SIG-M5 treated with dmso at 0.1 percent for 504 hours (cell line): ENCODE measurements around the gene NREP.

ENCODE experiments used
- DNase-seq: peaks from one replicate; lab custom pipeline; 2025; ENCODE audit not compliant: unreplicated experiment; lab: John Stamatoyannopoulos, UW

The NREP gene

DNA sequence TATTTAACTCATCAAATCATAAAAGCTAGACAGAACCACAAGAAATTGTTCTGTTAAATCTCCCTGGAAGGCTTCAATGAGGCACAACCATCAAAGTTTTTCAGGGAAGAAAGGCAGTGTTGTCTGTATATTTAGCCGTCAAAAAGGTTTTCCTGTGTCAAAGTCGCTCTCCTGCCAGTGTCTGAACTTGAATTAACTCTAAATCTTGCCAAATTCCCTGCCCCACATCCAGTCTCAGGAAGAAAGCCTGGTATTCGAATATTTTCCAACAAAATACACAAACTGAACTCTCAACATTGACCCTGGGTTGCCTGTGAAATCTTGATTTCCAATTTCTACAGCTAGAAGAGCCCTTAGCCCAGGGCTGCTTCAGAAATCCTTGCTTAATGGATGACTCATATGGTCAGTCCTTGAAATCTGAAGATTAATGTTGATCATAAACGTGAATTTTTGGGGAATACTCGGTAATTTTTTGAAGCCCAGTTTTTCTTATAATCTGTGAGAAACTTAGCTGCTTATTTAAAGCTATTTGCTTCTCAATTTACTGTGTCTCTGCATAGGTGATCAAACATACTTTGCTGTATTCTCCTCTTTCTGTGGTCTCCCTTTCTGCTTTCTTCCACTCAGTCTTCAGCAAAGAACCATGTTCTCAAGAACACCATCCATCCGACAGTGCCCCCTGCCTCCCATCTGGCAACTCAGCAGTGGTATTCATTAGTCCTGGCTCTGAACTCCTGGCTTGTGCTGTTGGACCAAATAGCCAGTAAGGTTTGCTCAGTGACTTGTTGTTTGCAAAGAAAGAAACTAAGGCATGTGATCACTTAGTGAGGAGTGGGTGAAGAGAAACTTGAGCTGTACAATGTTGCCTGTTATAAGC is 58.9 kb downstream of the NREP start:
- no peak for DNase-seq

DNA sequence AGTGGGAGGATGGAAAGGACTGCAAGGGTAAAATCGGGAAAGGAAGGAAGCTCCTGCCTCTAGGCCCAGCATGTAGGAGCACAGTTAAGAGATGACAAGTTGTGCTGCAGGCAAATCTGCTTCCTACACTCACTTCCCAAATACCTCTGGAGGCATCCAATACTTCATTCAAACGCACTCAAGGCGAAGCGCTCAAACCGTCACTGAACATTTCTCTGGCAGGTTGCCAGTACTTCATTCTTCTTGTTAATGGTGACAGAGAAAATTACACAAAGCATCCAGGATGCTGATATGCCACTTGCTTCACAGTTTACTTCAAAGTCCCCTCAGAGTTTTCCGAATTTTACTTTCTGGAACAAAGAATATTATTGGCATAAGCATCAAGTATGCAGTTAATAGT is 59.8 kb downstream of the NREP start:
- DNase-seq = no peak

DNA sequence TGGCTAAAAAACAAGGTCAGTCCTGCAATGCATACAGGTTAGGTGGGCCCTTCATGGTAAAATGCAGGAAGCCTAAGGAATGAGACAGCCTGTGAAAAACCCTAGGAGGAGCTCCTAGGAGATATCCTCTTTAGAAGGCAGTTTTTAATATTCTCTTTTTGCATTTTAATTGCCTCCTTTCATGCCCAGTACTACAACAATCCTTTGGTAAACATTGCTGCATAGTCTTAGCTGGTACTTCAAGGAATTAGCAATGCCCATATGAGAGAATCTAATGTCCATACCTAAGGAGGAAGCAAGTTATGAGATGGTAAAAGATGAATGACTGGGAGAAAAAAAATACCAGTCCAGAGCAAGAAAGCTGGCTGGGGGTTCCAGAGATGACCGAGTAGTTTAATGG is 61.0 kb downstream of the NREP start:
- DNase-seq = no peak

- peak; percentile 43 for DNase-seq
Observed at GRCh38 chr5:111694133-111694532, 62.9 kb downstream of the NREP start.

- DNase-seq = no peak
Observed at GRCh38 chr5:111691914-111692313, 65.1 kb downstream of the NREP start.

DNA sequence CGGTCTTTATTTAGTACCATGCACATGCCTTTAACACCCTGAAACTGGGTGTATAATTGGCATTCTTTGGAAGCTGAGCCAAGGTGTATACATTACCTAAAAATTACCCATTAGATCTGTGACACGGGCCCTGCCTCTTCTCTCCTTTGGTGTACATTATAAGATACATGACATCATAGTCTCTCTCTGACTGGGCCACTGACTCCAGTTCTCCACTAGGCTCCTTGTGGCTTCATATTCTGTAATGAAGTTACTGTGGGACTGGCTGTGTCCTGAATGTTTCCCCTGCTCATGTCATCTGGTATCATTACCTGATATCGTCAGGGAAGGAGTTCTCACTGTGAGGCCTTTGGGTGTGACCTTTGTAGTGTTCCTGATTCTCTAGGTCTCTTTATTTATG is 65.5 kb downstream of the NREP start:
- no peak for DNase-seq

GRCh38 chr5:111689357-111689935 is 67.5 kb downstream of the NREP start:
- DNase-seq = no peak

DNA sequence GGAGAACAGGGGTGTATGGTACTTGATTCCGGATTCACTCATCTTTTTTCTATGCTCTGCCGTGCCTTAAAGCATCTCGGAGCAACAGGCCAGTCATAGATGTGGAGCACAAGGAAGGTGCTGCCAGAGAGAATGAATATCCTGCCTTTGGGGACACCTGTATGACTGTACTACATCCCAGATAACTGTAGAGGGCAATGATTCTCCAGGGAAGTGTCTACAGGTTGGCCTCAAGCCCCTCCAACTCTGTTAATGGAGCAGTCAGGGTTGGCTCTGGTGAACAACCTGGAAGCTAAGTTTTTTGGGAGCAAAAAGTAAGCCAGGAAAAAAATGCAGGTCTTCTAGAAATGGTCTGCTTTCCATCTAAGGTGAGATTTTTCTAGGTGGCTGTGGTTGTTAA is 71.0 kb downstream of the NREP start:
- peak; percentile 15 for DNase-seq

GRCh38 chr5:111682641-111683040 is 74.4 kb downstream of the NREP start:
- DNase-seq = no peak

- DNase-seq = no peak
Observed at GRCh38 chr5:111682121-111682520, 74.9 kb downstream of the NREP start.

DNA sequence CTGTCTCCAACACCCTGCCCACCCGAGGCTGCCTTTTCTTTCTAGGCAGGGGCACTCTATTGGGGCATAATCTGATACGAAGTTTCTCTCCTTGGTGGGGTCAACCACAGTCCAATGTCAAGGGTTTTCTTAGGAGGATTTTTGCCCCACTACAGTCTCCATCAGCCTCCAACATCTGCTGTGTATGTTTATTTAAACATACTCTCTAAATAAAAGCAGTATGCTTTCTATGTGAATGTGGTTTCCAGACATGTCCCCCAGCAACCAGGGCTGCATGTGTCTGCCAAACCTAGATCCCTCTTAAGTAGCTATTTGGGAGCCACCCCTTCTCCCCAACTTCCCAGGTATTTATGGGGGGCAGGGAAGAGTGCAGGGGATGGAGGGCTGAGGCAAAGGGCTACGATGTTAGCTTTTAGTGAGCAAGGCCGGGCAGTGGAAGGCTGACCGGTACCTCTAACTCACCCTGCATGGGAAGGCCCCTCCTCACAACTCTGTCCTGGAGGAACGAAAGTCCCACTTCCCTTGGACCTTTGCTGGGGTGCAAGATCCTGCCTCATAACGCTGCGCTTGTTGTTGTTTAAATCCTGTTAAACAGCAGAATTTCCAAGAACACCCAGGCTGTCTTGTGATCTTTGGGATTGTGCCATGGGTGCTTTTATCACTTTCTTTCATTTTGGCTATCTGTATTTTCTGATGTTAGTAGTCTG is 75.4 kb downstream of the NREP start:
- no peak for DNase-seq

DNA sequence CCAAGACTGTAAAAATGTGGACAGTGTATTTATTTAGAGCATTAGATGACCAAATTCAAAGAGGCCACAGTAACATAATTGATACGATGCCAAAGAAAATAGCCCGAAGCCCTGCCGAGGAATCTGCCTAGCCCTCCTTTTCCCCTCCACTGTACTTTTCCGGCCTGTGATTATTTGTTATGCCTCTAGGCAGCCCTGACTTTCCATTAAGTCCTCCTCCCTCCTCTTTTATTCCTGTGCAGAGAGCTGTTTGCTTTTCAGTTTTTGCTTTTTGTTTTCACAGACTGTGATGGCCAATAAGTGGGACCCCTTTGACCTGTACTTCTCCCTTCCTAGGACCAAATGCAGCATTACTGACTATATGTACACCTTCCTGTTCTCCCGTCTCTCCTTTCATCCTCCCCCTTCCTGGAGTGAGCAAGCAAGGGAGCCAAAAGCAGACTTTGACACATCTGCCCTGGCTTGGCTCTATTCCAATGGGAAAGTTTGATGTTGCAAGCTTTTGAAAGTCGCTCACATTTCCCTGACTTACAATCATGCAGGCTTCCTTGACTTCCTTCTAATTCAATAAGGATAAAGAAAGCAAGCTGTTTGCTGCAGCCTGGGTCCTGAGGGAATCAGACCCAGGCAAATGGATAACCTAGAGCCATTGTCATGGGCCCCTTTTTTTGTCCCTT is 76.1 kb downstream of the NREP start:
- DNase-seq = no peak

DNA sequence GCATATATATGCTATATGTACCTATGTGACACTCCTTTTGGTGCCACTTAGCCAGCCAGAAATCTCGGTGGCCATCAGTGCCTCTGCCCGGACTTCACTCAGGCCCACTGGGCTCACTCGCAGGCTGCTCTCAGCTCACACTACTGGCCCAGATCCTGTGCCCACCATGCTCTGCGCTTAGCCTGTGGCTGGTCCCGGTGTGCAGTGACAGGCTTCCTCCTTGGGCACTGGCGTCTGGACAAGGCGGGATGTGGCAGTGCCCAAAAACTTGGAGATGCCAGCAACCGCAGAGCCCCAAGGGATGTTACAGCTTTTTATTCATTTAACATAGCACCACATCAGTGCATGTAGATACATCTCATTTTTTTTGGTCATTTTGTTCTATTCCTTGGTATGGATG is 77.4 kb downstream of the NREP start:
- DNase-seq = no peak
